Activated CD8-positive, alpha-beta memory T cell treated with anti-CD3 and anti-CD28 coated beads for 24 hours (primary cell): Measurements from ENCODE around the gene NBPF1.
"Not testable (repeated sequence)": the region's sequence is repeated elsewhere in the genome, so short reads cannot be mapped to it uniquely, and the experiment has no call there.

Experiments used
- DNase-seq: peaks from one replicate; pipeline ENCODE4 v3.0.0-alpha.2; 2020

The NBPF1 gene

DNA sequence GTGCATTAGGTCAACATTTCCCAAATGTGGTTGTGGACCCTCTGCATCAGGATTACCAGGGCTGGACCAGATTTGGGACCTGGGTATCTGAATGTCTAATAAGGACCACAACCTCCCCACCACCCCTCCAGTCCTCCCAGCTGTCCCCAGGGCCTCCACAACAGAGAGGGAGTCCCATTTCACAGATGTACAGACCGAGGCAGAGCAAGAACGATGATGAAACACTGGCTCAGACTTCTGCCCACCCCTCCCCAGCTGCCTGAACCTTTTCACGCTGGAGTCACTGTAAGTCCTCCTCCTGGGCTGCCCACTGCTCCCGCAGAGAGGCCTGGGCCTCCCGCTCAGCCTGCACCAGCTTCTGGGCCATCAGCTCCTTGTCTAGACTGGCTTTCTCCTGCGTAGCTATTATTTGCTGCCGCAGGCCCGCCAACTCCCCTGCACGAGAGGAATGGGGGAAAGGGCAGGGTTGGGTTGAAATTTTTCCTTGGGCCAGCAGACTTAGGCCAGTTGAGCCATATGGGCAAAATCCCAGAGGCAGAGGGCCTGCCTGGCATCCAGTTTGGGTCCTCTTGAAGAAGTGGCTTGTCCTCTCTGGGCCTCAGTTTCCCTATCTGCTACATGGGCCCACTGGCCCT lies 8.4 kb upstream of the NBPF1 start:
- DNase-seq: peak; percentile 71

DNA sequence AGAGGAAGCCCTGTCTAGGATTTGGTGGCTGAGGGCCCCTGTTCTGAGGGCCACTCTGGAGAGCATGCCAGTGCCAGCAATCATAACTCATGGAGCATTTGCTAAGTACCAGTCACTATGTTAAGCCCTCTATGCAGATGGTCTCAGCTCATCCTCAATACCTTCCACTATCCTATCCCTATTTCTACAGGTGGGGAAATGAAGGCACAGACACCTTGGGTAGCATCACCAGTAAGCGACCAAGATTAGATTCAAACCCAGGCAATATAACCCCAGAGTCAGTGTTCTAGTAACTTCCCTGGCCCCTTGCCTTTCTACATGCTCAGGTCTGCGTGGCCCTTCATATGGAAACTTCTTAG lies 7.9 kb upstream of the NBPF1 start:
- no peak for DNase-seq

DNA sequence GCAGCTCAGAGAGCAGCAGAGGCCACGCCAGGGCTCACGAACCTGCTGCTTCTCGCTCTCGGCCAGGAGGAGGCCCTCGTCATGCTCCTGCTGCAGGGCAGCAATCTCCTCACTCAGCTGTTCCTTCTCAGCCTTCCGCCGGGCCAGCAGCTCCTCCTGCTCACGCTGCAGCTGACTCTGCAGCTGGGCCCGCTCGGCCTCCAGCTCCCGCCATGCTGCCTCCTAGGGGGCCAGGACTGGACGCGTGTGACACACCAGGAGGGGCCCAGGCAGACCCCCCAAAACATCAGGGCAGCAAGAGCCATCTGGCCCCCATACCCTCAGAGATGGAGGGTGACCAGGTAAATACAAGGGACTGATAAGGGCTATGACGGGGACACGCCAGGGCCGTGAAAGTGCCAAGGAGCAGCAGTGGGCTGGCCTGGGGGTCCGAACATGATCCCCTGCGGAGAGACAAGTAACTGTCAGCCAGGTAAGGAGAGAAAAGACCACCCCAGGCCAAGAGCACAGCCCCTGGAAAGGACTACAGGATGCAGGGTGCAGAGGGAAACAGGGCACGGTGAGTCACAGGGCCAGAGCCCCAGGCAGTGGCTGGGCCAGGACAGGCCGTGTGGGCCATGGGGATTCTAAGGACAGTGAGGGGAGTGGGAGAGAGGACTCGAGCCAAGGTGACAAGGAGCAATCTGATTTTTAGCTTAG lies 6.6 kb upstream of the NBPF1 start:
- DNase-seq: peak; percentile 62

DNA sequence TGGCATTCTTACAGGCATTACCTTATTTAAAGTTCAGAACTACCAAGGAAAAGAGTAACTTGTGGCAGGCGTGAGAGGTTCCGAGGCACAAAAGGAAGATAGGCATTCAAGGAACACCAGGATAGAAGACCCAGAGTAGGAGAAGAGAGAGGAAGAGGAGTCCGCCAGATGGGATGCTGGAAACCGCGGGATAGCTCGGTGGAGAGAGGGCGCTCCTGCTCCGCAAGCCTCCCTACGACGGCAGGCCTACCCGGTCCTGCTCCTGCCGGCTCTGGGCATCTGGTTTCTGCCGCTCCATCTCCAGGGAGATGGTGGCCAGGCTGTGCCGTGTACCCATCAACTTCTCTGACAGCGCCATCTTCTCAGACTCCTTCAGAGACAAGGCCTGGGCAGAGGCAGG lies 5.4 kb upstream of the NBPF1 start:
- peak; percentile 62 for DNase-seq

DNA sequence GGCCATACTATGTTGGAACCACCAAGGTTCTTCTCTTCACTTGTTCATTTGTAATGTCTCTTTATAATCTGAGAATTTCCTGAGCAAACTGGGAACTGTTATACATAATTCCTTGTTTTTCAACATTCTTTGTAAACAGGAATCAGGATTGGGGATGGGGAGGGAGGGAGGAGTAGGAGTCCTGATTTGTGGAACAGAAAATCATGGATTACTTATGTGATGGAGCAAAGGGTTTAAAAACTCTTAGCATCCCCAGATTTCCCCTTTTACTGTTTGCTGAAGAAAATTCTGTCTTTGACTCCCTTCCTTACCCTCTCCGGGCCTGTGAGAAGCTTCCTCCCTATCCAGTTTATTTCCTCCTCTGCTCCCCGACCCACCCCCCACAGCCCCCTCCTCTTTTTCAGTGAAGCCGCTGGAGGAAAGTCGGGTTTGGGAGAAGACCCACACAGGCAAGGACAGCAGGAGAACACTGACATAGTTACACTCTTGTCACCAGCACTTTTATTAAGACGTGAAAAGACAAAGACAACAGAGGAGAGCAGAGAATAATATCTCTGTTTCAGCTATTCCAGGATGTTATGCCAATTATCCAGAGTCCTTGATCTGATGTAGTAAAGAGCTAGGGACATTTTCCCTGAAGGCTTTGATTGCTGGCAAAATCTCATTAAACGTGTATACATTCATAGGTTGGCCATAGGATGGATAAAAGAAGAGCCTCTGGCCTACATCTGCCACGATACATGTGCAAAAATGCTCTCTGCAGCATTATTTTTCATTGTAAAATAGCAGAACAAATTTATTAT lies 4.6 kb upstream of the NBPF1 start:
- peak; percentile 53 for DNase-seq

DNA sequence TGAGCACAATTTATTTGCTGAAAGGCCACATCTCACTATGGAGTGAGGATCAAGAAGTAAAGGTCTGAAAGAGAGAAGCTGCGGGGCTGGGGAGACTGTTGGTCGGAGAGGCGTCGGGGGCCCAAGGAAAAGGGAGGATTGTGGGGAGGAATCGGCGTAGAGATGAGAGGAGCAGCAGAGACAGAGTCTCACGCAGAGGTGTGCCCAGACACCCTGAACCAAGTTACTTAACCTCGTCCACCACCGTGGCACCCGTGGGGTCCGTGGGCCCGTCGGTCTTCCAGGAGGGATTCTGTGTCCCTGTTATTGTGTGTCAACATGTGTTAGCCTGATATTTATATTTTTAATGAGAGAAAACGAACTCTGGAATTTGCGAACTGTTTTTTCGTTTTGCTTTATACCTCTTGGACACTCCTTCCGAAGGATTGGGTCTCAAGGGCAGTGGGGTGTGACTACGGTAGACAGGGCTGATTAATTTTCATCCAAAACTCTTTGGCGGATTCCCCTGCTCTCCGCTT lies 3.8 kb upstream of the NBPF1 start:
- DNase-seq: peak; percentile 61

DNA sequence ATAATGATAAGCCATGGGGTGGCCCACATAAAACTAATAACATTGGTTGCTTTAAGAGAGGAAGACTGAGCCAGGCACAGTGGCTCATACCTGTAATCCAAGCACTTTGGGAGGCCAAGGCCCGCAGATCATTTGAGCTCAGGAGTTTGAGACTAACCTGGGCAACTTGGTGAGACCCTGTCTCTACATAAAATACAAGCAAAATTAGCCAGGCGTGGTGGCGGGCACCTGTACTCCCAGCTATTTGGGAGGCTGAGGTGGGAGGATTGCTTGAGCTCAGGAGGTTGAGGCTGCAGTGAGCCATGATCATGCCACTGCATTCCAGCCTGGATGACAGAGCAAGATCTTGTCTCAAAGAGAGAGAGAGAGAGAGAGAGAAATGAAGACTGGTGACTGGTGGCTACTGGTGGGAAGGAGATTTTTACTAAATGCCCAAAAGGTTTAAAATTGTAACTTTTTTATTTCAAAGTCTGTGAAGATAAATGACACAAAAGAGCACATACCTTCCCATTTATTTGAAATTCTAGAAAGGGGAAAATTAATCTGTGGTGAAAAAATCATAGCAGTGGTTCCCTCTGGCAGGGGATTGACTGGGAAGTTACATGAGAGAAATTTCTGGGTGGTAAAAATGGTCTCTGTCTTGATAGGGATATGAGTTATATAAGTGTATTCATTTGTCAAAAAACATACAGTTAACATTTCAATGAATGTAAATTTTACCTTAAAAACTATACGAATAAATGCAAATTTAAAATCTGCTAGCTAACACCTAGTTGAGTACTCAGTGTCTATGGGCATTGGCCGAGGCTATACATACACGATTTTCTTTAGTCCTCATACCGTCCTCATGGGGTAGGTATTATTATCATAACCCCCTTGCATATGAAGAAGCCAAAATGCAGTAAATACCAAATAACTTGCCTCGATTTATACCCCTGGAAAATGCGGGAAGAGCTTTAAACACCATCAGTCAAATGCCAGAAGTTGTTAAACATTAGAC lies 2.2 kb upstream of the NBPF1 start:
- peak; percentile 58 for DNase-seq

DNA sequence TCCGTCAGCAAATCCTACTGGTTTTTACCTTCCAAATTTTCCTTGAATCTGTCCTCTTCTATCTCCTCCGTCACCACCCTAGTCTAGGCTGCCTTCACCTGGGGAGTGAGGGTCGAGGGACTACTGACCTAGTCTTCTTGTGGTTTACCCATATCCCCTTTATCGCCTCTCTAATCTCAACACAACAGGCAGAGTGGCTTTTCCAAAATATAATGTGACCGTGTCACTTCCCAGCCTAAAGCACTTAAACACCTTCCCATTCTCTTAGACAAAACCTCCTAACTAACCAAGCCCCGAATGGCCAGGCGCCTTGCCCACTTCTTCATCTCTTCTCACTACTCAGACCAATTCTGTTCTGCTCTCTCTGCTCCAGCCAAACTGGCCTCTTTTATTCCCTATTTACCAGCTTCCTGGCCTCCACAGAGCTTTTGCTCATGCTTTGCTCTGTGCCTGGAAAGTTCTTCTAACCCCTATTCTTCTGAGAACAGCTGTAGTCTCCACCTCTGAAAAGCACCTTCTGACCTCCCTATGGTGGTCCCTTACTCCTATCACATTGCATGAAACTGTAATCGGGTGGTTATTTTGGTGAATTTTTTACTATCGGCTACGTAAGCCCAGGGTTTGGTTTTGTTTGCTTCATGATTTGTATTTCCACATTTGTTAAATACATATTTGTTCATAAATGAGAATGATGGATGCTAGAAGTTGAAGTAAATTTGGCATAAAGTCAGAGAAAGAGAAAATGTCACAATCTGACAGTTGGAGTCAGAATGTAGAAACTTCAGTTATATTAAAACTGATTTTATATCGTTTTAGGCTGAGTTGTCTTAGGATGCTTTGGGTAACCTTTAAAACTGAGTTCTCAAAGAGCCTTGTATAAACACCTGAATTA lies 1.2 kb upstream of the NBPF1 start:
- DNase-seq: peak; percentile 66

DNA sequence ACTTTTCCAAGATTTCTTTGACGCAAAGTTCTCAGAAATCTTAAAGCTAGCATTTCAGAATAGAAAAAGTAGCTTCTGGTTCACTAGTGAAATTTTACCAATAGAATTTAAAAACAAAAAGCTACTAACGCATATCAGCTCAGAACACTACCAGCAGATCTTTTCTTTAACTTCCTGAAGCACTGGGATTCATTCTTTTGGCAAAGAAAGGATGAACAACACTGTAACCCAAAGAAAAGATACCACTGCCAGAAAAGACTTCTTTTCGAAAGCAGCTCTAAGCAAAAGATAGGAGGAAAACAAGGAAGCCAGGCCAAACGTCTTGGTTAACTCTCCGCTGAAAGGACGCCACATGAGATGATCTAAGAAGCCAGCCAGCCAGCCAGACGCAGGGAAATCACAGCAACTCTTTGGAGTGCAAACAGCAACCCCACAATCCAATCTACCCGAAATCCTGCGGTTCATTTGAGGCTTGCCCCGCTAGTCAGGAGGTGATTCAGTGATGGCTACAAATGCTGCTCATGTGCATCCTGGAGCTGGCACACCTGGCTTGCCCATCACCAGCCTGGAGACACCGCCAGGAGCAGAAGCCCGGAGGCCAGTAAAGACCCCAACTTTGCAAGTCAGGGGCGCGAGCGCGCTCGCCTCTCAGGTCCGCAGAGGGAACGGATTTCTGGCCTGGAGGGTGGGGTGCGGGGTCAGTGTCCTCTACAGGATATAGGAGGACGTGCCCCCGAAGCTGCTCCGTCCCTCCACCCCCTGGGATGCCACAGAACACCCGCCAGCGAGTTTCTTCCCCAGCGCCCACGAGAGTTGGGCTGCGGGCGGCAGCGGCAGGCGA lies 812 bp downstream of the NBPF1 start:
- DNase-seq: peak; percentile 85

DNA sequence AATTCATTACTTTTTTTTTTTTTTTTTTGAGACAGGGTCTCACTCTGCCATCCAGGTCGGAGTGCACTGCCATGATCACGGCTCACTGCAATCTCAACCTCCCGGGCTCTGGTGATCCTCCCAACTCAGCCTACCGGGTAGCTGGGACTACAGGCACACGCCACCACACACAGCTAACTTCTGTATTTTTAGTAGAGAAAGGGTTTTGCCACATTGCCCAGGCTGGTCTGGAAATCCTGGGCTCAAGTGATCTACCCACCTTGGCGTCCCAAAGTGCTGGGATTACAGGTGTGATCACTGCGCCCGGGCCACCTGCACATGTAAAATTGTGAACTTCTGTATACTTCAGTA lies 1.4 kb downstream of the NBPF1 start:
- peak; percentile 68 for DNase-seq

DNA sequence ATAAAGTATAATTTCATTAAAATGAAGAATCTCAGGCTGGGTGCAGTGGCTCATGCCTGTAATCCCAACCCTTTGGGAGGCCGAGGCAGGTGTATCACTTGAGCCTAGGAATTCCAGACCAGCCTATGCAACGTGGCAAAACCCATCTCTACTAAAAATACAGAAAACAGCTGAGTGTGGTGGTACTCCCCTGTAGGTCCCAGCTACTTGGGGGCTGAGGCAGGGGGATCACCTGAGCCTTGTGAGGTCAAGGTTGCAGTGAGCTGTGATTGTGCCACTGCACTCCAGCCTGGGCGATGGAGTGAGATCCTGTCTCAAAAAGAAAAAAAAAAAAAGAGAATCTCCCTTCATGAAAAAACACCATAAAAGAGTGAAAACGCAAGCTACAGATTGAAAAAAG lies 2.2 kb downstream of the NBPF1 start:
- peak; percentile 57 for DNase-seq

DNA sequence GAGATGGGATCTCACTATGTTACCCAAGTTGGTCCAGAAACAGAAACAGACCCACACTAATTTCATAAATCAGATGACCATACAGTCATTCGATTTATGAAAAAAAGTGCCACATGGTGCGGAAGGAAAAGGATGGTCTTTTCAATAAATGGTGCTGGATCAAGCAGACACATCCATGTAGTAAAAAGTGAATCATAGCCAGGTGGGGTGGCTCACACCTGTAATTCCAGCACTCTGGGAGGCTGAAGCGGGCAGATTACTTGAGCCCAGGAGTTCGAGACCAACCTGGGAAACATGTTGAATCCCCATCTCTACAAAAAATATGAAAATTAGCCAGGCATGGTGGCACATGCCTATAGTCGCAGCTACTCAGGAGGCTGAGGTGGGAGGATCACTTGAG lies 2.8 kb downstream of the NBPF1 start:
- DNase-seq: not testable (repeated sequence)

DNA sequence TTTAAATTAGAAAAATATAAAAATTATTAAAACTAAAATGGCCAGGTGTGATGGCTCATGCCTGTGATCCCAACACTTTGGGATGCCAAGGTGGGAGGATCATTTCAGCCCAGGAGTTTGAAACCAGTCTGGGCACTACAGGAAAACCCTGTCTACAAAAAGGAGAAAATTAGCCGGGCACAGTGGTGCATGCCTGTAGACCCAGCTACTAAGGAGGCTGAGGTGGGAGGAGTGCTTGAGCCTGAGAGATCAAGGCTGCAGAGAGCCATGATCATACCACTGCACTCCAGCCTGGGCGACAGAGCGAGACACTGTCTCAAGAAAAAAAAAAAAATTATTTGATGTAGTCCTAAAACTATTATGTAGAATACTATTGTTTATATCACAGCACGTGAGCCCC lies 3.6 kb downstream of the NBPF1 start:
- not testable (repeated sequence) for DNase-seq

DNA sequence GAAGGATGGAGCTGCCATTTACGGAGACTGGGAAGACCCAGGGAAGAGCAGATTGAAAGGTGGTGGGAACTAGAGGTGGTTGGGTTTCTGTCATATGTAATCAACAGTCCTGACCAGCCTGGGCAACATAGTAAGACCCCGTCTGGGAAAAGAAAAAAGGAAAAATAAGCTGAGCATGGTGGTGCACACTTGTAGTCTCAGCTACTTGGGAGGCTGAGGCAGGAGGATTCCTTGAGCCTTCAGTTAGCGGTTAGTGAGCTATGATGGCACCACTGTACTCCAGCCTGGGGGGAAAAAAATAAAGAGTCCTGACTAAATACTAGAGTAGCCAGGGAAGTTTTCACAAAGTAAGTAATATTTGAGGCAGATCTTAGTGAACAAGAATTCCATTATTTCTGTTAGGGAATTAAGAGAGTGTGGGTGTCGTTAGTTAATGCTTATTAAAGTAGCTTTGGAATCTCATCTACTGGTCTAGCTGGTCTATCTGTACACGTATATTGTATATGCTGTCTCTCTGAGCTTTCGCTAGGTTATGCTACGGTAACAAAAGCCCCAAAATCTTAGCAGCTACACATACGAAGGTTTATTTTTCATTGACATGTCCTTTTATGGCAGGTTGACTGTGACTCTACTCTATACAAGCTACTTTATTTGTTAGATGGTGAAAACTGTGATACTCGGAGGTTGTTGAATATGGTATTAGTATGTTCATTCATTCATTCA lies 4.4 kb downstream of the NBPF1 start:
- DNase-seq: no peak

DNA sequence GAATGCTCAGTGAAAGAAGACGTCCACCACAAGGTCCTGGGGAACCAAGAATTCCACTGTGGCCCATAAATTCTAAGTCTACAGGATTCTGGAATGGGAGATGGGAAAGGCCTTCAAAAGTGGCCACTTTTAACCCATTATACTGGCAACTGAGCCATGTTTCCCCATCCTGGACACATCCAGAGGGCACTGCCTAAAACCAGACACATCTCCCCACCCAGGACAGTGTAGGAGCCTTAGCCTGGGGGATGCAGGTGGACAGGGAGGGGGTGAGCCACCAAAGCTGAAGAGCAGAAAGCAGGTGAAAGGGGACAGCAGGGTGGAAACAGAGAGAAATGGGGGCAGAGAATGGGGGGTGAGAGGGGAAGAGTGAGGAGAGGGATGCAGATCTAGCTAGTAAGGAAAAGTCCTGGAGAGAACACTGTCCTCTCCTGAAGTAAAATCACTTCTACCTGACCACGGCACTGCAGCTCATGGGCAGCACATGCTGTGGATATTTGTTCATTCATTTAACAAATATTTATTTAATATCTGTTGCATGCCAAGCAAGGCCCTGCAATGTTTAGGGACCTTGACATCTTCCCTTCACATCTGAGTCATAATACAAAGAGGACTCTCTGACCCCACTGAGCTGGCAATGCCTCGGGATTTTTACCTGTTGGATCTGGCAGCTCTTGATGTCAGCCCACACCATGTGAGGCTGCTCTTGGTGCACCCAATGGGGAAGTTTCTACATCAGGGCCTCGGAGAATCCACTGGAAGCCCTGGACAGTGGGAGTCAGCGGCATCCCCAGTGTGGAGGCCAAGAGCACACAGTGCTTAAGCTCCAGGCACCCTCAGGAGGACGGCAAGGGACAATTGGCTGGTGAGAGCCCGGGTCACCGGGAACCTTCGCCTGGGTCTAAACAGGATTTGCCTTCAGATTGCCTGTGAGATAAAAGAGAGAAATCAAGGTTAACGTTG lies 5.2 kb downstream of the NBPF1 start:
- DNase-seq: peak; percentile 65

DNA sequence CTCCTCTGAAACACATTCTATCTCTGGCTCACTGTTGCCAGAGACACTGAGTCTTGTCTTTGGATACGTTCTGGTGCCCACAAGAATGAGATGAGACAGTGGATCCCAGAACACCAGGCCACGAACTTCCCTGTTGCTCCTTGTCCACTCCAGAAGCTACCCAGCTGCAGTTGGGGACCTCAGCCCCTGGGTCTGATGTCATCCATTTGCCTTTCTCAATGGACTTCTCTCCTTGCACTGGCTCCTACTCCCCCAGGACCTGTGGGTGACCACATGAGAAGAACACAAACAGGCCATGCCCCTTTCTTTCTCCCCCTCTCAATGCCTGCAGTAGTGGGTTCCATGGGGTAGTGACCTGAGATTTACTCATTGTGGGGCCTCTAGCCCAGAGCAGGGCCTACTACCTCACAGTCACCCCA lies 5.9 kb downstream of the NBPF1 start:
- DNase-seq: no peak

DNA sequence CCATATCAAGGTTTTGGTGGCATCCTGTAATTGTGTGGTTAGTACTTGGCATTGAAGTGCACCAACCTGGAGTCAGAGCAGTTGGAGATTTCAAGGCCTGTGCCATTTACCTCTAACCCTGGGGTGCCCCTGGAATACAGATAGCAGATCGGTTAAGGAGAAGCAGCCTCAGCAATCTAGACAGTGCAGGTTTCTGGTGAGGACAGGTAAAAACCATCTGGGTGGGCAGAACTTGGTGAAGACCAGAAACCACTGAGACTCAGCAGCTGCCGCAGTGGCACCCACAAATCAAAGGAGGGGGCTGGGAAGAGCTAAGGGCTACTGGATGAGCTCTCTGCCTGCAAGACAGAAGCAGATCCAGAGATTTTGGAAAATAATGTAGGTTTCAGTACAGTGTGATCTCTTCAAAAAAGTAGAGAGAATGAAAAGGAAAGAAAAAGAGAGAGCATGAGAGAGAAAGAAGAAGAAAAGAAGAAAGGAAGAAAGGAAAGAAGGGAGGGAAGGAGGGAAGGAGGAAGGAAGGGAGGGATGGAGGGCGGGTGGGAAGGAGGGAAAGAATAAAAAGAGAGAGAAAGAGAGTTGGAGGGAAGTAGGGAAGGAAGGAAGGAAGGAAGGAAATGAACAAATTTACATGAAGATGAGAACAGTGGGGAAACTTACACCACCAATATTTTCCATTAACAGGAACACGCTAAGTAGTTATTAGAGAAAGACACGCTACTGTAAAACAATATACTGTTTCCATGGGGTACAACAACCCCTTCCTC lies 6.5 kb downstream of the NBPF1 start:
- not testable (repeated sequence) for DNase-seq
